ENCODE results near the gene CPLX4. TPM values are rescaled to one million over a fixed set of nuclear protein-coding genes. Genes with fewer than 3 reads are reported as not detected.

The CPLX4 gene
- total and polyA plus RNA-seq, 2 of the 13 experiments (the other 11 are each of a cell fraction or from before 2014, with no cell fraction given), result not detected

GRCh38 chr18:59358712-59359575, 40.5 kb upstream of the CPLX4 start, which contains the start of gene LMAN1 (continued):
- TF ChIP-seq USF2 (IDR thresholded peaks at IDR 0.05; ENCODE audit: low read depth, low read length) (no peak), USF2 (CRISPR knock-in tag; IDR thresholded peaks at IDR 0.05; ENCODE audit: borderline replicate concordance) (no peak), RARG (CRISPR knock-in tag; IDR thresholded peaks at IDR 0.05; ENCODE audit: low read depth) (no peak), NCOA2 (CRISPR knock-in tag; IDR thresholded peaks at IDR 0.05) (no peak), ATF7-NPFF (CRISPR knock-in tag; IDR thresholded peaks at IDR 0.05; ENCODE audit: low read depth) (no peak), PAWR (CRISPR knock-in tag; IDR thresholded peaks at IDR 0.05; ENCODE audit: borderline replicate concordance) (no peak), ZFAT (CRISPR knock-in tag; conservative IDR thresholded peaks at IDR 0.05) (0 out of 2 replicates have a peak, but pooled peaks have one; percentile 62), ZNF614 (CRISPR knock-in tag; IDR thresholded peaks at IDR 0.05; ENCODE audit: borderline replicate concordance) (0 out of 2 replicates have a peak, but pooled peaks have one; percentile 59), YEATS2 (CRISPR knock-in tag; IDR thresholded peaks at IDR 0.05; ENCODE audit: borderline replicate concordance) (0 out of 2 replicates have a peak, but pooled peaks have one; percentile 19), TBX3 (IDR thresholded peaks at IDR 0.05; ENCODE audit: borderline replicate concordance) (0 out of 2 replicates have a peak, but pooled peaks have one; percentile 18), ZNF543 (CRISPR knock-in tag; IDR thresholded peaks at IDR 0.05) (peak; percentile 81; the same call in 1 of the 2 replicates), CBFB (CRISPR knock-in tag; IDR thresholded peaks at IDR 0.05) (0 out of 2 replicates have a peak, but pooled peaks have one; percentile 25), ZNF143 (CRISPR knock-in tag; IDR thresholded peaks at IDR 0.05) (peak; percentile 83), ZNF564 (CRISPR knock-in tag; IDR thresholded peaks at IDR 0.05) (peak; percentile 87; the same call in 1 of the 2 replicates), ZSCAN29 (CRISPR knock-in tag; conservative IDR thresholded peaks at IDR 0.05) (no peak), SMAD9 (CRISPR knock-in tag; IDR thresholded peaks at IDR 0.05) (no peak)
- TF ChIP-seq, protein P1, sequence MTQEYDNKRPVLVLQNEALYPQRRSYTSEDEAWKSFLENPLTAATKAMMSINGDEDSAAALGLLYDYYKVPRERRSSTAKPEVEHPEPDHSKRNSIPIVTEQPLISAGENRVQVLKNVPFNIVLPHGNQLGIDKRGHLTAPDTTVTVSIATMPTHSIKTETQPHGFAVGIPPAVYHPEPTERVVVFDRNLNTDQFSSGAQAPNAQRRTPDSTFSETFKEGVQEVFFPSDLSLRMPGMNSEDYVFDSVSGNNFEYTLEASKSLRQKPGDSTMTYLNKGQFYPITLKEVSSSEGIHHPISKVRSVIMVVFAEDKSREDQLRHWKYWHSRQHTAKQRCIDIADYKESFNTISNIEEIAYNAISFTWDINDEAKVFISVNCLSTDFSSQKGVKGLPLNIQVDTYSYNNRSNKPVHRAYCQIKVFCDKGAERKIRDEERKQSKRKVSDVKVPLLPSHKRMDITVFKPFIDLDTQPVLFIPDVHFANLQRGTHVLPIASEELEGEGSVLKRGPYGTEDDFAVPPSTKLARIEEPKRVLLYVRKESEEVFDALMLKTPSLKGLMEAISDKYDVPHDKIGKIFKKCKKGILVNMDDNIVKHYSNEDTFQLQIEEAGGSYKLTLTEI (CRISPR knock-in tag; conservative IDR thresholded peaks at IDR 0.05), result no peak
- TF ChIP-seq, protein P2, sequence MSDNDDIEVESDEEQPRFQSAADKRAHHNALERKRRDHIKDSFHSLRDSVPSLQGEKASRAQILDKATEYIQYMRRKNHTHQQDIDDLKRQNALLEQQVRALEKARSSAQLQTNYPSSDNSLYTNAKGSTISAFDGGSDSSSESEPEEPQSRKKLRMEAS (IDR thresholded peaks at IDR 0.05), result peak; percentile 48
- TF ChIP-seq, protein P3, sequence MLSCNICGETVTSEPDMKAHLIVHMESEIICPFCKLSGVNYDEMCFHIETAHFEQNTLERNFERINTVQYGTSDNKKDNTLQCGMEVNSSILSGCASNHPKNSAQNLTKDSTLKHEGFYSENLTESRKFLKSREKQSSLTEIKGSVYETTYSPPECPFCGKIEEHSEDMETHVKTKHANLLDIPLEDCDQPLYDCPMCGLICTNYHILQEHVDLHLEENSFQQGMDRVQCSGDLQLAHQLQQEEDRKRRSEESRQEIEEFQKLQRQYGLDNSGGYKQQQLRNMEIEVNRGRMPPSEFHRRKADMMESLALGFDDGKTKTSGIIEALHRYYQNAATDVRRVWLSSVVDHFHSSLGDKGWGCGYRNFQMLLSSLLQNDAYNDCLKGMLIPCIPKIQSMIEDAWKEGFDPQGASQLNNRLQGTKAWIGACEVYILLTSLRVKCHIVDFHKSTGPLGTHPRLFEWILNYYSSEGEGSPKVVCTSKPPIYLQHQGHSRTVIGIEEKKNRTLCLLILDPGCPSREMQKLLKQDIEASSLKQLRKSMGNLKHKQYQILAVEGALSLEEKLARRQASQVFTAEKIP (CRISPR knock-in tag; IDR thresholded peaks at IDR 0.05; ENCODE audit: borderline replicate concordance), result no peak
- TF ChIP-seq, protein P4, sequence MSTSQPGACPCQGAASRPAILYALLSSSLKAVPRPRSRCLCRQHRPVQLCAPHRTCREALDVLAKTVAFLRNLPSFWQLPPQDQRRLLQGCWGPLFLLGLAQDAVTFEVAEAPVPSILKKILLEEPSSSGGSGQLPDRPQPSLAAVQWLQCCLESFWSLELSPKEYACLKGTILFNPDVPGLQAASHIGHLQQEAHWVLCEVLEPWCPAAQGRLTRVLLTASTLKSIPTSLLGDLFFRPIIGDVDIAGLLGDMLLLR (CRISPR knock-in tag; IDR thresholded peaks at IDR 0.05), result peak; percentile 88; the same call in 1 of the 2 replicates
